GM12801 (cell line): Measurements from ENCODE around the gene FAM47E.

Experiments
- CTCF ChIP-seq: IDR thresholded peaks from one replicate; pipeline ENCODE4 v1.5.1; 2011; ENCODE audit warnings: control low read depth; ENCODE audit not compliant: insufficient read length; ENCODE audit errors: extremely low read depth

The FAM47E gene

DNA sequence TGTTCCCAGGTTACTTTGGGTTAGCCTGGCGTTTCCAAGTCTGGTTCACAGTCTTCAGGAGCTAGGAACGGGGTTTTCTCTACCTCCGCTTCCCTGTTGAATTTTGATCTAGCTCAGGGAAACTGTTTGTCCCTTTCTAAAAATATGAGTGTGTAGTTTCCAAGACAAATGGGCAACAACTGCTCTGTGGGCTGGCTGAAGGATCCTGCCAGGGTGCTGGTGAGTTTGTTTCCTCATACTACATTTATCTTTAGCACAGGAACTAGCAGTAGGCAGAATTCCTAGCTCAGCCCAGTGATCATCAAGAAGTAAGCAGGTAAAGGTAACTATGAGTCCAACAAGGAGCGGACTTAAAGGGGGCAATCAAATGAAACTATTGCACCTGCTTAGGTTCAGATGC, 13.3 kb upstream of the FAM47E start:
- TF ChIP-seq CTCF, result no peak

DNA sequence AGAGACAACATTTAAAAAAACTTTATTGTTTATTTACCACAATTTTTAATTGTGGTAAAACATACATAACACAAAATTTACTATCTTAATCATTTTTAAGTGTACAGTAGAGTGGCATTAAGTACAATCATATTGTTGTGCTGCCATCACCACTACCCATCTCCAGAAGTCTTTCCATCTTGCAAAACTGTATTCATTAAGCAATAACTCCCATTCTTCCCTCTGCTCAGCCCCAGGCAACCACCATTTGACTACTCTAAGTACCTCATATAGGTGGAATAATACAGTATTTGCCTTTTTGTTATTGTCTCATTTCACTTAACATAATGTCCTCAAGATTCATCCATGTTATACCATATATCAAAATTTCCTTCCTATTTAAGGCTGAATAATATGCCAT, 12.8 kb upstream of the FAM47E start:
- no peak for TF ChIP-seq CTCF

DNA sequence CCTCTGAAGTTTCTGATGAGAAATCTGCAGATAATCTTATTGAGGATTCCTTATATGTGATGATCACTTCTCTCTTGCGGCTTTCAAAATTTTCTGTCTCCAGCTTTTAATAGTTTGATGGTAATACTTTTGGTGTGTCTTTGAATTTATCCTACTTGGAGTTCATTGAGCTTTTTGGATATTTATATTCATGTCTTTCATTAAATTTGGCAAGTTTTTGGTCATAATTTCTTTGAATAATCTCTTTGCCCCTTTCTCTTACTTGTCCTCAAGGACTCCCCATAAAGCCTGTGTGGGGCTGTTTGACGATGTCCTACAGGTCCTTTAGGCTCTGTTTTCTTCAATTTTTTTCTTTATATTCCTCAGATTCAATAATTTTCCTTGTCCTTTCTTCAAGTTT, 11.3 kb upstream of the FAM47E start:
- no peak for TF ChIP-seq CTCF

- no peak for TF ChIP-seq CTCF
These were observed 5.5 kb upstream of the FAM47E start for GRCh38 chr4:76246025-76246424.

GRCh38 chr4:76246852-76247251, 4.7 kb upstream of the FAM47E start:
- no peak for TF ChIP-seq CTCF

DNA sequence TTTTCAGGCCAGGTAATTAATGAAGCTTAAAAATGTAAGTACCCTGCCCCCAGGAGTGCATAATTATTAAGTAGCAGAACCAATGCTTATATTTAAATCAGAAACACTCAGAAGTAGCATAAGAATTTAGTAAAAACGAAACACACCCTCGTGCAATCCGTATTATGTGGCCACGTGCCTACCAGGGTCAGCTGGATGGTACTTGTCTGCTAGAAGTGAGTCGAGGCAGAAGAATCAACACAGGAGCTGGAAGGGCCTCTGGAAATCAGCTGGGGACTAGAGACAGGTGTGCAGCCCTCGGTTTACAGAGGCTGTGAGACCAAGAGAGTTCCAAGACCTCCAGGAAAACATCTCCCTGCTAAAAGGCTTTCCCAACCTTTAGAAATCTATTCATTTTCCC, 559 bp upstream of the FAM47E start:
- TF ChIP-seq CTCF, result no peak

DNA sequence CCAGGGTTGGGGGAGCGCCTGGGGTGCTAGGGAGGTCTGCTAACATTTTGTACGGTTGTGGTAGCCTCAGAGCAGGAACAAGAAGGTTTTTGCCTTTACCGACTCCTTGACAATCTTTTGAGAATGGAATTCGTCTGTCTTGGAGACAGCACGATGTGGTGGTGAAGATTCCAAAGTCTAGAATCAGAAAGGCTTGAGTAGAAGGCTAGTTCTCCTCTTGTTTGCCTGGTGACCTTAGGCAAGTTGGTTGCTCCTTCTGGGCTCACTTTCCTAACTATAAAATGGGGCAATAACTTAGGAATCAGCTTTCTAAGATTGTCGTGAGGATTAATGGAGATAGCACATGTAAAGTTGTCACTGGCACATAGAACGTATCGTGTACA, 741 bp downstream of the FAM47E start:
- no peak for TF ChIP-seq CTCF

- TF ChIP-seq CTCF, result no peak
These were observed 2.0 kb downstream of the FAM47E start for GRCh38 chr4:76253511-76253910.
